GM19438 (cell line): ENCODE measurements around the gene BCLAF1.
"Not testable (repeated sequence)": the region's sequence is repeated elsewhere in the genome, so short reads cannot be mapped to it uniquely, and the experiment has no call there.

Source experiments
- ATAC-seq: cut with Tn5 transposase; IDR thresholded peaks from one replicate; pipeline ENCODE4 v1.9.1; 2021; ENCODE audit warnings: low read depth; ENCODE audit not compliant: unreplicated experiment

The BCLAF1 gene

GRCh38 chr6:136312975-136313374 is 23.3 kb upstream of the BCLAF1 start:
- no peak for ATAC-seq

GRCh38 chr6:136309729-136310311 is 20.2 kb upstream of the BCLAF1 start:
- ATAC-seq, result no peak

- no peak for ATAC-seq
Observed at GRCh38 chr6:136309171-136309570, 19.5 kb upstream of the BCLAF1 start.

GRCh38 chr6:136308469-136308868 is 18.8 kb upstream of the BCLAF1 start:
- not testable (repeated sequence) for ATAC-seq

GRCh38 chr6:136307351-136307750 is 17.7 kb upstream of the BCLAF1 start:
- no peak for ATAC-seq

GRCh38 chr6:136306466-136306865 is 16.8 kb upstream of the BCLAF1 start:
- no peak for ATAC-seq

GRCh38 chr6:136304410-136304809 is 14.8 kb upstream of the BCLAF1 start:
- ATAC-seq, result no peak

- ATAC-seq, result no peak
Observed at GRCh38 chr6:136303516-136303915, 13.9 kb upstream of the BCLAF1 start.

GRCh38 chr6:136294621-136295020 is 5.0 kb upstream of the BCLAF1 start:
- no peak for ATAC-seq

GRCh38 chr6:136290410-136291010 is 864 bp upstream of the BCLAF1 start:
- peak; percentile 28 for ATAC-seq

- ATAC-seq, result peak; percentile 40
Observed at GRCh38 chr6:136289327-136289578, 393 bp downstream of the BCLAF1 start.

- ATAC-seq, result peak; percentile 36
Observed at GRCh38 chr6:136288566-136289326, 900 bp downstream of the BCLAF1 start.

- ATAC-seq, result no peak
Observed at GRCh38 chr6:136284909-136285308, 4.7 kb downstream of the BCLAF1 start.

GRCh38 chr6:136282906-136283305 is 6.7 kb downstream of the BCLAF1 start:
- no peak for ATAC-seq

GRCh38 chr6:136280032-136280609 is 9.5 kb downstream of the BCLAF1 start:
- ATAC-seq, result no peak

GRCh38 chr6:136274062-136274461 is 15.6 kb downstream of the BCLAF1 start:
- ATAC-seq, result no peak

GRCh38 chr6:136265101-136265500 is 24.5 kb downstream of the BCLAF1 start:
- ATAC-seq, result no peak

GRCh38 chr6:136262940-136263339 is 26.7 kb downstream of the BCLAF1 start:
- no peak for ATAC-seq

- no peak for ATAC-seq
Observed at GRCh38 chr6:136254851-136255466, 34.7 kb downstream of the BCLAF1 start.

- no peak for ATAC-seq
Observed at GRCh38 chr6:136253734-136254133, 35.9 kb downstream of the BCLAF1 start.

- ATAC-seq, result no peak
Observed at GRCh38 chr6:136252441-136252840, 37.2 kb downstream of the BCLAF1 start.
